GM19238 (cell line): ENCODE measurements around the gene C5AR1.
A peak's percentile ranks its signal among the peaks of the same experiment; 100 is the strongest.
"Not testable (repeated sequence)": the region's sequence is repeated elsewhere in the genome, so short reads cannot be mapped to it uniquely, and the experiment has no call there.

Experiments
- DNase-seq: peaks from one replicate; pipeline ENCODE4 v3.0.0; 2011; ENCODE audit warnings: low spot score; ENCODE audit not compliant: insufficient read length

Gene C5AR1

DNA sequence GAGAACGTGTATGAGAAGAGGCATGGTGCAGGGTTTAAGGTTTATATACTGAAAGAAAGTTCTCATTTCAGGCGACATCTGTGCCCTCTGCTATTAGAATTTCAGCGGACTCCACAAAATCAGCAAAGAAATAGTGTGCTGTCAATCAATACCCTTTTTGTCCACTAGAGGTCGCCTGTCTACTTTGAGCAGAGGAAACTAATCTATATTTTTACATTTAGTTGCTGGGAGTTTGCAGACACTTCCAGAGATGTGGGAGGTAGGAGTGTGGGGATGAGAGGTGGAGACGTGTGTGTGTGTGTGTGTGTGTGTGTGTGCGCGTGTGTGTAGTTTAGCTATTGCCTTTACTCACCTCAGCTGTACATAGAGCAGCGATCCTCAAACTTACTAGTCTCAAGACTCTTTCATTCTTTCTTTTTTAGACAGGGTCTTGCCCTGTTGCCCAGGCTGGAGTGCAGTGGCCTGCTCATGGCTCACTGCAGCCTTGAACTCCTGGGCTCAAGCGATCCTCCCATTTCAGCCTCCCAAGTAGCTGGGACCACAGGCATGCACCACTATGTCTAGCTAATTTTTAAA is 25.2 kb upstream of the C5AR1 start:
- no peak for DNase-seq

DNA sequence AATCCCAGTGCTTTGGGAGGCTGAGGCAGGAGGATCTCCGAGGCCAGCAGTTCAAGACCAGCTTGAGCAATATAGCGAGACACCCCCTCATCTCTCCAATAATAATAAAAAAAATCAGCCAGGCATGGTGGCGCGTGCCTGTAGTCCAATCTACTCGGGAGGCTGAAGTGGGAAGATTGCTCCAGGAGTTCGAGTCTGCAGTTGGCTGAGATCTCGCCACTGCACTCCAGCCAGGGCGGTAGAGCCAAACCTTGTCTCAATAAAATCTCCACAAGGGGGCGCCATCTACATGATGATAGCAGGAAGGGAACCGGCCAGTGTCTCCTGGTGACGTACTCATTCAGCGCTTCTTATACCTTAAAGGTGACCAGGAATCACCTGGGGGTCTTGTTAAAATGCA is 13.6 kb upstream of the C5AR1 start:
- peak; percentile 66 for DNase-seq

- not testable (repeated sequence) for DNase-seq
Observed at GRCh38 chr19:47300867-47301266, 8.8 kb upstream of the C5AR1 start.

GRCh38 chr19:47302249-47302648 is 7.4 kb upstream of the C5AR1 start:
- DNase-seq, result no peak

- DNase-seq, result no peak
Observed at GRCh38 chr19:47303966-47304365, 5.7 kb upstream of the C5AR1 start.

DNA sequence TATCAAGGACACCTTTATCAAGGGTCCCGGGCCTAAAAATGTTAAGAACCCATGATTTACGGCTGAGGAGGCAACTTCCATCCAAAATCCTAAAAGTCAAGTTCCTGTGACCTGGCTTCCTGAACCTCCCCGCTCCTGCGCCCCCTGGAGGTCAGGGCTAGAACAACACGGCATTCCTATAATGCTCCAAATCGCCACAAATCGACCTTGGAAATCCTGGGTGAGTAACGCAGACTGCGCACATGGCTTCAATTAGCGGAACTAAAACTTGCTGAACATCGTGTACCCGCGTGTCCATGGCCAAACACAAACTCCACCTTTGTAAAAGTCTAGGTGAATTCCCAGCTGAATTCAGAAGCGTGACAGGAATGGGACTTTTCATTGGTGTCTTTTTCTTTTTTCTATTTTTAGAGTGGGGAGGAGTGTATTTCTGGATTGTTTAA is 4.3 kb upstream of the C5AR1 start:
- DNase-seq, result peak; percentile 39

- DNase-seq, result no peak
Observed at GRCh38 chr19:47306303-47306702, 3.4 kb upstream of the C5AR1 start.

DNA sequence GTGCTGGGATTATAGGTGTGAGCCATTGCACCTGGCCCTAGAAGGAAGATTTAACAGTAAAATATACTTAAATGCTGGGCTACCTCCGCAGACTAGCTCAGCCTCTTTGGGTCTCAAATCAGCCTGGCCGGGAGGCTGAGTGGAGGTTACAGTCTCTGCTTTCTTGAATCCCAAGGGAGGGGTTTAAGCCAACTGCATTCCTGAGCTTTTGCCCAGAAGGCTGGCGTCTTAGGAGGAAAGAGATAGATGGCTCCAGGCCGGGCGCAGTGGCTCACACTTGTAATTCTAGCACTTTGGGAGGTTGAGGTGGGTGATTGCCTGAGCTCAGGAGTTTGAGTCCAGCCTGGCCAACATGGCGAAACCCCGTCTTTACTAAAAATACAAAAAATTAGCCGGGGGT is 623 bp upstream of the C5AR1 start:
- no peak for DNase-seq

DNA sequence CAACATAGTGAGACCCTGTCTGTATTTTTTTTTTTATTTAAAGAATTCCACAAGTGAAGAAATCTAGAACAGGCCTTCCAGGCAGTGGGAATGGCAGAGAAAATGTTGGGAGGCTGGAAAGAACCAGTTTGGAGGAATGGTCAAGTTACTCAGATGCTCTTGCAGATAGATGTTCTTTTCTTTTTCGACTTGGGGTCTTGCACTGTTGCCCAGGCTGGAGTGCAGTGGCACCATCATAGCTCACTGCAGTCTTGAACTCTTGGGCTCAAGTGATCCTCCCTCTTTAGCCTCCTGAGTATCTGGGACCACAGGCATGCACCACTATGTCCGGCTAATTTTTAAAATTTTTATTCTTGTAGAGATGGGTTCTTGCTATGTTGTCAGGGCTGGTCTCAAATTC is 662 bp downstream of the C5AR1 start:
- no peak for DNase-seq

GRCh38 chr19:47310819-47311218 is 1.2 kb downstream of the C5AR1 start:
- DNase-seq, result no peak

DNA sequence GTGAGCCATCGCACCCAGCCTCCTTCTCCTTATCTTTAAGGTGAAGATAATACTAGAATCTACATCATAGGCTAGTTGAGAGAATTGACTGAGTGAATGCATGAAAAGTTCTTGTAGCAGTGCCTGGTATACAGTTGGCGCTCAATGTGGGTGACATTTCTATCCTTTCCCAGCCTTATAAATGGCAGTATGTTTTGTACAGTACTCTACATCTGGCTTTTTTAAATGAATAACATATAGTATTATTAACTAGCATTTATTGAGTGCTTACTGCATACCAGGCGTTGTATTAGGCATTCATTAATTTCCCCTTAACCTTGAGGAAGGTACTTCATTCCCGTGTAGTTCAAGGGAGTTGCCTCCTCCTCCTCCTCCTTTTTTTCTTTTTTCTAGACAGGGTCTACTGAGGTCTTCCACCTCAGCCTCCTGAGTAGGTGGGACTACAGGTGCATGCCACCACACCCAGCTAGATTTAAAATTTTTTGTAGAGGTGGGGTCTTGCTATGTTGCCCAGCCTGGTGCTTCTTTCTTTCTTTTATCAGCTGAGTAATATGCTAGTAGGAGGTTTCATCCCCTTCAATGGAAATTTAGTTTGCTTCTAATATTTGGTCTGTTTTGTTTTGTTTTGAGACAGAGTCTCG is 2.8 kb downstream of the C5AR1 start:
- DNase-seq, result no peak

GRCh38 chr19:47313754-47314295 is 4.2 kb downstream of the C5AR1 start:
- no peak for DNase-seq

- no peak for DNase-seq
Observed at GRCh38 chr19:47315125-47315821, 5.6 kb downstream of the C5AR1 start.

GRCh38 chr19:47316513-47316912 is 6.9 kb downstream of the C5AR1 start:
- no peak for DNase-seq

GRCh38 chr19:47319923-47320871 is 10.5 kb downstream of the C5AR1 start:
- no peak for DNase-seq

- DNase-seq, result no peak
Observed at GRCh38 chr19:47321630-47322029, 12.0 kb downstream of the C5AR1 start.

DNA sequence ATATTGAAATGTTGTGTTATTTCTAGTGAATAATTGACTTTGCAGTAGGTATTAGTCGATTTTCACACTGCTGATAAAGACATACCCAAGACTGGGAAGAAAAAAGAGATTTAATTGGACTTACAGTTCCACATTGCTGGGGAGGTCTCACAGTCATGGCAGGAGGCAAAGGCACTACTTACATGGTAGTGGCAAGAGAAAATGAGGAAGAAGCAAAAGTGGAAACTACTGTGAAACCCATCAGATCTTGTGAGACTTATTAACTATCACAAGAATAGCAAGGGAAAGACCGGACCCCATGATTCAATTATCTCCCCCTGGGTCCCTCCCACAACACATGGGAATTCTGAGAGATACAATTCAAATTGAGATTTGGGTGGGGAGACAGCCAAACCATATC is 12.4 kb downstream of the C5AR1 start:
- DNase-seq, result no peak

DNA sequence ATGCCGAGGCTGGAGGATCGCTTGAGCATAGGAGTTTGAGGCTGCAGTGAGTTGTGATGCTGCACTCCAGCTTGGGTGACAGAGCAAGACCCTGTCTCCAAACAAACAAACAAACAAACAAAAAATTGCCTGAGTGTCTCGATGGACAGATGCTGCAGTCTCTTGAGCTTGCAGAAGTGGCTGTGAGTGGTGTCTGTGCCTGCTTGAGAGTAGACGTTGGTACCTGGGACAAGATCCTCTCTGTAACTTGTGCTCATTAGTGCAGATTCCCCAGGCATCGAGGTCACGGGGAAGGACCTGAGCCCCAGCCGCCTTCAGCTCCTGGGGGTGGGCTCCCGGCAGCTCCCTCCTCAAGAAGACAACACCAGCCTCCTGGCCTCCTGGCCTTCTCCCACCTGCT is 13.7 kb downstream of the C5AR1 start:
- DNase-seq, result no peak

GRCh38 chr19:47323872-47324271 is 14.2 kb downstream of the C5AR1 start:
- DNase-seq, result no peak

DNA sequence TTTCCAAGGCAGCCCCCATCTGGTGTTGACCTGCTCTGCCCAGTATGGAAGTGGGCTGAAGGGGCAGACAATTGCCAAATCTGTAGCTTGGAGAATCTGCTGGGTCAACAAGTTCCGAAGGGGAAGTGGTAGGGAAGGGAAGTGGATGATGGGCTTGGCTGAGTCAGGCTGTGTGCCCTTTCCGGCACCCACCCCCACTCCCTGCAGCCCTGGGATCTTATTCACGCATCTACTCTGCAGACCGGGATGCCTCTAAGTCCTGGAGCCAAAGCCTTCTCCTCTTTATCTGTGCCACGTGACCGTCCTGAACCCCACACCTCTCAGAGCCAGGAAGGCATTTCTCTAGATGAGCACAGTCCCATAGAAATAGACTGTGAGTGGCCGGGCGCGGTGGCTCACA is 14.8 kb downstream of the C5AR1 start:
- DNase-seq, result no peak

- DNase-seq, result no peak
Observed at GRCh38 chr19:47330466-47330869, 20.8 kb downstream of the C5AR1 start.
